ENCODE data around the gene IFI27L1. TPM values are rescaled to one million over a fixed set of nuclear protein-coding genes. Genes with fewer than 3 reads are reported as not detected.

The IFI27L1 gene
- total RNA-seq, 4 donors from 2014 or later, result 7.1 to 32.8 (median 14.3) TPM

- H3K27me3 ChIP-seq, result no peaks in the 10 kb centered on the region
- peak overlapping the region; percentile 94 to 99 for H3K4me3 ChIP-seq
- DNase-seq, result no peak
- intact Hi-C loops (cut with DNase I; ENCODE audit: low total_unique reads), result no loop called here
- H3K36me3 ChIP-seq, result no peaks in the 10 kb centered on the region
- H3K4me1 ChIP-seq, result peaks cover 0 to 7% of the 10 kb centered on the region in 2 donors
- H3K27ac ChIP-seq, result peak overlapping the region; percentile 89 to 91
- TF ChIP-seq POLR2A (IDR thresholded peaks at IDR 0.05) (no peak), CTCF (IDR thresholded peaks at IDR 0.05) (no peak)
- no peaks in the 10 kb centered on the region for H3K9me3 ChIP-seq
Observed at GRCh38 chr14:94081386-94081820, 293 bp downstream of the IFI27L1 start.

DNA sequence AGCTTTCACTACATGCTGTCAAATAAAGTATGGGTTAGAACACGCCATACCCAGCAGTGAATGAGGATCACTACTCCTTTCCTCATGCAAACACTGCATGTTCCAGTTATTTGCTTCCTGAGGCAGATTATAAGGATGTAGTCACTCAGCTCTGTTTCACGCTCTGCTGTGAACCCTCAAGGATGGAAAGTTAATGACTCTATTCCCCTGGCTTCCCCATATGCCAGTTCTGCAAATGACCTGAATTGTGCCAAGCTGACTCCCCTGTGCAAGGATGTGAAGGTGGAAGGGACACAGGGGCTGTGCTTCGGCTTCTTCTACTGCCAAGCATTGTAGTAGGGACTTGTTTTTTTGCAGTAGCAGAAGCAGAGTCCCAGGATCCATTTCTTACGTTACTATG is 6.8 kb downstream of the IFI27L1 start:
- intact Hi-C loops (cut with DNase I; ENCODE audit: low total_unique reads), result no loop called here
- no peaks in the 10 kb centered on the region for H3K4me1 ChIP-seq
- H3K27me3 ChIP-seq, result no peaks in the 10 kb centered on the region

DNA sequence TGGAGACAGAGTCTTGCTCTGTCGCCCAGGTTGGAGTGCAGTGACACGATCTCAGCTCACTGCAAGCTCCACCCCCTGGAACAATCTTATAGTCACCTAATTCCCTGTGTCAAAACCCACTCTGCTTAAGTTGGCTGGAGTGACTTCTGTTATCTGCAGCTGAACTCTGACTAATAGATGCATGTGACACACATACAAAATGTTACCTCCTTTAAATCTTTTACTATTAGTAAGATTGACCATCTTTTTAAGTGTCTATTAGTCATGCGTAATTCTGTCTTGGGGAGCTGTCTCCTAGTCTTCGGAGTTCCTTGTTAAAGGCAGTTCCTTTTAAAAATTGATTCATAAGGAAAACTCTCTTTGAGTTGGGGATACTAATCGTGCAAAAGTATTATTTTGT is 7.4 kb downstream of the IFI27L1 start:
- H3K27ac ChIP-seq, result no peak overlapping the region
- TF ChIP-seq POLR2A (IDR thresholded peaks at IDR 0.05) (no peak), CTCF (IDR thresholded peaks at IDR 0.05) (no peak)
- H3K27me3 ChIP-seq, result no peaks in the 10 kb centered on the region
- H3K4me1 ChIP-seq, result no peaks in the 10 kb centered on the region
- no peaks in the 10 kb centered on the region for H3K9me3 ChIP-seq
- intact Hi-C loops (cut with DNase I; ENCODE audit: low total_unique reads), result no loop called here
- H3K4me3 ChIP-seq, result no peak overlapping the region
- no peaks in the 10 kb centered on the region for H3K36me3 ChIP-seq
- DNase-seq, result no peak

More for the DNA sequence above, 6.8 kb downstream of the IFI27L1 start:
- Histone ChIP-seq H3K9me3 (no peaks in the 10 kb centered on the region), H3K27ac (no peak overlapping the region), H3K4me3 (no peak overlapping the region), H3K36me3 (no peaks in the 10 kb centered on the region)
- TF ChIP-seq CTCF (IDR thresholded peaks at IDR 0.05) (no peak), POLR2A (IDR thresholded peaks at IDR 0.05) (no peak)
- DNase-seq, result no peak

- intact Hi-C loops (cut with DNase I; ENCODE audit: low total_unique reads), result no loop called here
- TF ChIP-seq CTCF (IDR thresholded peaks at IDR 0.05) (no peak), POLR2A (IDR thresholded peaks at IDR 0.05) (no peak)
Observed at GRCh38 chr14:94089479-94089878, 8.4 kb downstream of the IFI27L1 start.

GRCh38 chr14:94093418-94093817 is 12.3 kb downstream of the IFI27L1 start:
- no peak overlapping the region for H3K27ac ChIP-seq
- no peaks in the 10 kb centered on the region for H3K36me3 ChIP-seq
- DNase-seq, result no peak
- TF ChIP-seq POLR2A (IDR thresholded peaks at IDR 0.05) (no peak), CTCF (IDR thresholded peaks at IDR 0.05) (no peak)
- intact Hi-C loops (cut with DNase I; ENCODE audit: low total_unique reads), result no loop called here
- no peaks in the 10 kb centered on the region for H3K4me1 ChIP-seq
- no peak overlapping the region for H3K4me3 ChIP-seq
- no peaks in the 10 kb centered on the region for H3K27me3 ChIP-seq
- H3K9me3 ChIP-seq, result no peaks in the 10 kb centered on the region

More at GRCh38 chr14:94089479-94089878, 8.4 kb downstream of the IFI27L1 start:
- no peaks in the 10 kb centered on the region for H3K27me3 ChIP-seq
- no peak for DNase-seq
- no peaks in the 10 kb centered on the region for H3K36me3 ChIP-seq
- H3K4me3 ChIP-seq, result no peak overlapping the region
- no peaks in the 10 kb centered on the region for H3K4me1 ChIP-seq
- H3K9me3 ChIP-seq, result no peaks in the 10 kb centered on the region
- H3K27ac ChIP-seq, result no peak overlapping the region
